ENCODE results near the gene CAMKK1. TPM values are rescaled to one million over a fixed set of nuclear protein-coding genes. Genes with fewer than 3 reads are reported as not detected.

Gene CAMKK1
- polyA plus RNA-seq, 1 donor from 2014 or later = 8.9 TPM

DNA sequence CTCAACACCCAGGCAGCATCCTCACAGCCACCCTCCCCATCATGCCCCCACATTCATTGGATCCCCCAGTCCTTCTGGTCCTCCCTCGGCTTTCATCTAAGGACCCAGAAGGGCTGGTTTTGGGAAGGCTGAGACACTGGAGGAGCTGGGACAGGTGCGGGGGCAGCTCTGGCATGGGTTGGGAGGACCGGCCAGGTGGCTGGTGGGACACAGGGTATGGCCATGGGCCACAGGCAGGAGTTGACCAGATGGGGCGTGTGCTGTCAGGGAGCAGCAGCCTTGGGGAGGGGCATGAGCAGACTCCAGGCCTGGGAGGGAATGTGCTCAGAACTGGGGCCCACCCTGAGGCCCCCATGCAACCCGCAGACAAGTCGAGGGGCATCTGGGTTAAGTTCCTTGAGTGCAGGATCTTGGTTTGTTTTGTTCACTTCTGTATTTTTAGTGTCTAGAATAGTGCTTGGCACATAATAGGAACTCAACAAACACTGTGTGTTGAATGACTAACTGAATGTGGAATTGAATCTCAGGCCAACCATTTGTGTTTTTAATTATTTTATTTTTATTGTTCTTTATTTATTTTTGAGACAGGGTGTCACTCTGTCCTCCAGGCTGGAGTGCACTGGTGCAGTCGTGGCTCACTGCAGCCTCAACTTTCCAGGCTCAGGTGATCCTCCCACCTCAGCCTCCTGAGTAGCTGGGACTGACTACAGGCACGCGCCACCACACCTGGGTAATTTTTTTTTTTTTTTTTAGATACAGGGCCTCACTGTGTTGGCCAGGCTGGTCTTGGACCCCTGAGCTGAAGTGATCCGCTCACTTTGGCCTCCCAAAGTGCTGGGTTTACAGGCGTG is 17.8 kb upstream of the CAMKK1 start:
- Histone ChIP-seq H3K9me2 (ENCODE audit: insufficient read depth, low read length) (no peaks in the 10 kb centered on the region), H2AFZ (ENCODE audit: low read depth, low read length) (no peak overlapping the region), H3K4me3 (ENCODE audit: low read length) (no peak overlapping the region), H3K36me3 (ENCODE audit: insufficient read depth, low read length) (no peaks in the 10 kb centered on the region), H3K9me3 (ENCODE audit: low read length) (no peaks in the 10 kb centered on the region), H3K27ac (ENCODE audit: low read length) (no peak overlapping the region), H3F3A (ENCODE audit: insufficient read depth, low read length, poor library complexity, severe bottlenecking) (no peaks in the 10 kb centered on the region), H3K79me2 (replicated peaks; ENCODE audit: insufficient read depth, low read length) (no peaks in the 10 kb centered on the region), H3K4me2 (ENCODE audit: low read length) (no peak overlapping the region), H4K20me1 (ENCODE audit: insufficient read depth) (no peaks in the 10 kb centered on the region), H3K27me3 (ENCODE audit: insufficient read depth, low read depth, low read length) (no peaks in the 10 kb centered on the region), H3K9ac (ENCODE audit: low read length) (no peak overlapping the region)
- no peak for TF ChIP-seq EP300 (conservative IDR thresholded peaks at IDR 0.05; ENCODE audit: poor library complexity, severe bottlenecking)
- TF ChIP-seq SMC3 (conservative IDR thresholded peaks at IDR 0.05; ENCODE audit: poor library complexity) = no peak
- TF ChIP-seq TAF1 (IDR thresholded peaks at IDR 0.05; ENCODE audit: low read depth) = no peak
- TF ChIP-seq POLR2AphosphoS5 (IDR thresholded peaks at IDR 0.05) = no peak
- TF ChIP-seq RAD21 (conservative IDR thresholded peaks at IDR 0.05) = no peak
- TF ChIP-seq, protein P1, sequence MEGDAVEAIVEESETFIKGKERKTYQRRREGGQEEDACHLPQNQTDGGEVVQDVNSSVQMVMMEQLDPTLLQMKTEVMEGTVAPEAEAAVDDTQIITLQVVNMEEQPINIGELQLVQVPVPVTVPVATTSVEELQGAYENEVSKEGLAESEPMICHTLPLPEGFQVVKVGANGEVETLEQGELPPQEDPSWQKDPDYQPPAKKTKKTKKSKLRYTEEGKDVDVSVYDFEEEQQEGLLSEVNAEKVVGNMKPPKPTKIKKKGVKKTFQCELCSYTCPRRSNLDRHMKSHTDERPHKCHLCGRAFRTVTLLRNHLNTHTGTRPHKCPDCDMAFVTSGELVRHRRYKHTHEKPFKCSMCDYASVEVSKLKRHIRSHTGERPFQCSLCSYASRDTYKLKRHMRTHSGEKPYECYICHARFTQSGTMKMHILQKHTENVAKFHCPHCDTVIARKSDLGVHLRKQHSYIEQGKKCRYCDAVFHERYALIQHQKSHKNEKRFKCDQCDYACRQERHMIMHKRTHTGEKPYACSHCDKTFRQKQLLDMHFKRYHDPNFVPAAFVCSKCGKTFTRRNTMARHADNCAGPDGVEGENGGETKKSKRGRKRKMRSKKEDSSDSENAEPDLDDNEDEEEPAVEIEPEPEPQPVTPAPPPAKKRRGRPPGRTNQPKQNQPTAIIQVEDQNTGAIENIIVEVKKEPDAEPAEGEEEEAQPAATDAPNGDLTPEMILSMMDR (IDR thresholded peaks at IDR 0.05; ENCODE audit: poor library complexity, severe bottlenecking) = no peak
- TF ChIP-seq, protein P2, sequence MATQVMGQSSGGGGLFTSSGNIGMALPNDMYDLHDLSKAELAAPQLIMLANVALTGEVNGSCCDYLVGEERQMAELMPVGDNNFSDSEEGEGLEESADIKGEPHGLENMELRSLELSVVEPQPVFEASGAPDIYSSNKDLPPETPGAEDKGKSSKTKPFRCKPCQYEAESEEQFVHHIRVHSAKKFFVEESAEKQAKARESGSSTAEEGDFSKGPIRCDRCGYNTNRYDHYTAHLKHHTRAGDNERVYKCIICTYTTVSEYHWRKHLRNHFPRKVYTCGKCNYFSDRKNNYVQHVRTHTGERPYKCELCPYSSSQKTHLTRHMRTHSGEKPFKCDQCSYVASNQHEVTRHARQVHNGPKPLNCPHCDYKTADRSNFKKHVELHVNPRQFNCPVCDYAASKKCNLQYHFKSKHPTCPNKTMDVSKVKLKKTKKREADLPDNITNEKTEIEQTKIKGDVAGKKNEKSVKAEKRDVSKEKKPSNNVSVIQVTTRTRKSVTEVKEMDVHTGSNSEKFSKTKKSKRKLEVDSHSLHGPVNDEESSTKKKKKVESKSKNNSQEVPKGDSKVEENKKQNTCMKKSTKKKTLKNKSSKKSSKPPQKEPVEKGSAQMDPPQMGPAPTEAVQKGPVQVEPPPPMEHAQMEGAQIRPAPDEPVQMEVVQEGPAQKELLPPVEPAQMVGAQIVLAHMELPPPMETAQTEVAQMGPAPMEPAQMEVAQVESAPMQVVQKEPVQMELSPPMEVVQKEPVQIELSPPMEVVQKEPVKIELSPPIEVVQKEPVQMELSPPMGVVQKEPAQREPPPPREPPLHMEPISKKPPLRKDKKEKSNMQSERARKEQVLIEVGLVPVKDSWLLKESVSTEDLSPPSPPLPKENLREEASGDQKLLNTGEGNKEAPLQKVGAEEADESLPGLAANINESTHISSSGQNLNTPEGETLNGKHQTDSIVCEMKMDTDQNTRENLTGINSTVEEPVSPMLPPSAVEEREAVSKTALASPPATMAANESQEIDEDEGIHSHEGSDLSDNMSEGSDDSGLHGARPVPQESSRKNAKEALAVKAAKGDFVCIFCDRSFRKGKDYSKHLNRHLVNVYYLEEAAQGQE (IDR thresholded peaks at IDR 0.05; ENCODE audit: borderline replicate concordance) = no peak
- TF ChIP-seq EZH2 (IDR thresholded peaks at IDR 0.05; ENCODE audit: borderline replicate concordance, insufficient read depth, low read length, poor library complexity, severe bottlenecking) = no peak
- no peak for TF ChIP-seq MXI1 (conservative IDR thresholded peaks at IDR 0.05; ENCODE audit: poor library complexity, severe bottlenecking)

DNA sequence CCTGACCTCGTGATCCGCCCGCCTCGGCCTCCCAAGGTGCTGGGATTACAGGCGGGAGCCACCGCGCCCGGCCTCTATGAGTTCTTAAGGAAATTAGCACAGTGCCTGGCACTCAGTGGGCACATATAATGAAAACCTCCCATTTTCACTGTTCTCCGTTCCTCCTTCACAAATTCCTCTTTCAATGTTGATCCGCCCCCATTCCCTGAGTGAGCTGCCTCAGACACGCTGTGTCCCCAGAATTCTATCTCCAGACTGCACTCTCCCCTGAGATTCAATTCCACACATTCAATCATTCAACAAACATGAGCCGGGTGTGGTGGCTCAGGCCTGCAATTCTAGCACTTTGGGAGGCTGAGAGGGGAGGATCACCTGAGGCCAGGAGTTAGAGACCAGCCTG is 16.4 kb upstream of the CAMKK1 start:
- no peaks in the 10 kb centered on the region for H3K36me3 ChIP-seq (ENCODE audit: insufficient read depth, low read length)
- no peaks in the 10 kb centered on the region for H3K9me2 ChIP-seq (ENCODE audit: insufficient read depth, low read length)
- H3K9me3 ChIP-seq (ENCODE audit: low read length) = no peaks in the 10 kb centered on the region
- no peak overlapping the region for H3K4me2 ChIP-seq (ENCODE audit: low read length)
- no peak for TF ChIP-seq TAF1 (IDR thresholded peaks at IDR 0.05; ENCODE audit: low read depth)
- TF ChIP-seq, protein P1 (IDR thresholded peaks at IDR 0.05; ENCODE audit: poor library complexity, severe bottlenecking) = no peak
- TF ChIP-seq EZH2 (IDR thresholded peaks at IDR 0.05; ENCODE audit: borderline replicate concordance, insufficient read depth, low read length, poor library complexity, severe bottlenecking) = no peak
- no peak overlapping the region for H3K27ac ChIP-seq (ENCODE audit: low read length)
- no peak overlapping the region for H3K9ac ChIP-seq (ENCODE audit: low read length)
- no peak overlapping the region for H2AFZ ChIP-seq (ENCODE audit: low read depth, low read length)
- H3K79me2 ChIP-seq (replicated peaks; ENCODE audit: insufficient read depth, low read length) = no peaks in the 10 kb centered on the region
- H3K4me3 ChIP-seq (ENCODE audit: low read length) = no peak overlapping the region
- H4K20me1 ChIP-seq (ENCODE audit: insufficient read depth) = no peaks in the 10 kb centered on the region
- H3K27me3 ChIP-seq (ENCODE audit: insufficient read depth, low read depth, low read length) = no peaks in the 10 kb centered on the region
- H3F3A ChIP-seq (ENCODE audit: insufficient read depth, low read length, poor library complexity, severe bottlenecking) = no peaks in the 10 kb centered on the region
